Measurements from ENCODE around the gene EIF1AY. TPM values are rescaled to one million over a fixed set of nuclear protein-coding genes. Genes with fewer than 3 reads are reported as not detected.

Gene EIF1AY
- total RNA-seq (2014; rRNA removed; shearing (Covaris generic)), result not detected in 2 replicates

GRCh38 chrY:20575531-20576121 is at the start of gene EIF1AY:
Gene EIF1AY, plus strand, starts transcription at chrY:20575776. Its CDS starts 96 bp downstream, at chrY:20575872.

Small RNAs within 50 kb of the gene (small RNA-seq; reads per million reads assigned to genes)
- gene KDM5DP1, result not detected

Other genes with a start within 250 kb of the EIF1AY start
- not detected in 2 replicates for gene RPS4Y2, start 180.3 kb downstream of the EIF1AY start, total RNA-seq (2014; rRNA removed; shearing (Covaris generic))